RKO (cell line): ENCODE measurements around the gene AGO1.
"Not testable (repeated sequence)": the region's sequence is repeated elsewhere in the genome, so short reads cannot be mapped to it uniquely, and the experiment has no call there.

ENCODE experiments used
- DNase-seq: peaks from one replicate; pipeline ENCODE4 v3.0.0-alpha.2; 2016; ENCODE audit warnings: low spot score

Gene AGO1

DNA sequence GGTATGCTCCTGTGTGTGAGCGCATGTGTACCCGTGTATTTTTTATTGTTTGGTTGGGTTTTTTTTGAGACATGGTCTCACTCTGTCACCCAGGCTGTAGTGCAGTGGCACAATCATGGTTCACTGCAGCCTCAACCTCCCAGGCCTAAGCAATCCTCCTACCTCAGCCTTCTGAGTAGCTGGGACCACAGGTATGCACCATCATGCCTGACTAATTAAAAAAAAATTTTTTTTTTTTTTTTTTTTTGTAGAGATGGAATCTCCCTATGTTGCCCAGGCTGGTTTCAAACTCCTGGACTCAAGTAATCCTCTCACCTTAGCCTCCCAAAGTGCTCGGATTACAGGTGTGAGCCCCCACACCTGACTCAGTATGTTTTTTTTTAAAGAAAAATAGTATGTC, 89.6 kb downstream of the AGO1 start:
- DNase-seq, result not testable (repeated sequence)

GRCh38 chr1:35980090-35980489, 97.1 kb downstream of the AGO1 start:
- no peak for DNase-seq
